H1 (cell line): ENCODE measurements around the gene CD52. TPM values are rescaled to one million over a fixed set of nuclear protein-coding genes. Genes with fewer than 3 reads are reported as not detected.

Source experiments
- CTCF ChIA-PET: fragments of 300-600 bp; sonication (Branson Sonifier 250); formaldehyde crosslinking; loops from one replicate; lab custom pipeline; 2021; ENCODE audit not compliant: partially characterized antibody; lab: Charles Lee
- POLR2A ChIA-PET: fragments of 300-600 bp; sonication (Branson Sonifier 250); formaldehyde crosslinking; loops from one replicate; lab custom pipeline; 2021; ENCODE audit warnings: inconsistent platforms; ENCODE audit not compliant: partially characterized antibody; lab: Charles Lee
- DNase-seq, 2 experiments: peaks; one replicate each; pipeline versions ENCODE4 v3.0.0 to v3.0.0-alpha.2; 2010 to 2022; ENCODE audit warnings: low spot score in 2 of 2, low read depth in 1 of 2, mixed read lengths in 1 of 2
- FAIRE-seq: peaks from 2 replicates; lab custom pipeline; 2011; peaks lifted over from hg19 to GRCh38; lab: Jason Lieb, UNC
- H2AFZ ChIP-seq: 2 replicates; pipeline ENCODE4 v1.8.1; 2012; ENCODE audit warnings: low read length, inconsistent platforms
- H2AK5ac ChIP-seq: 2 replicates; pipeline ENCODE4 v1.6.1; 2013; ENCODE audit warnings: low read depth, low read length
- H2BK120ac ChIP-seq: replicated peaks from 2 replicates; pipeline ENCODE3; 2013; ENCODE audit warnings: low read depth, low read length, inconsistent platforms
- H2BK12ac ChIP-seq: 2 replicates; pipeline ENCODE4 v1.6.1; 2013; ENCODE audit warnings: low read depth, low read length
- H2BK15ac ChIP-seq: 2 replicates; pipeline ENCODE4 v1.6.1; 2013; ENCODE audit warnings: low read length
- H2BK20ac ChIP-seq: 2 replicates; pipeline ENCODE4 v1.6.1; 2013; ENCODE audit warnings: low read length
- H2BK5ac ChIP-seq: 2 replicates; pipeline ENCODE4 v1.6.1; 2013; ENCODE audit warnings: low read depth, low read length
- H3K14ac ChIP-seq: 2 replicates; pipeline ENCODE4 v1.6.1; 2013; ENCODE audit warnings: inconsistent platforms; ENCODE audit not compliant: insufficient read length
- H3K18ac ChIP-seq: 2 replicates; pipeline ENCODE4 v1.6.1; 2013; ENCODE audit warnings: low read length; ENCODE audit errors: extremely low read depth
- H3K23ac ChIP-seq: 2 replicates; pipeline ENCODE4 v1.6.1; 2013; ENCODE audit warnings: inconsistent platforms; ENCODE audit not compliant: insufficient read length
- H3K23me2 ChIP-seq: 2 replicates; pipeline ENCODE4 v1.6.1; 2013; ENCODE audit warnings: low read depth, low read length
- H3K27ac ChIP-seq: 2 replicates; pipeline ENCODE4 v1.6.1; 2011; ENCODE audit warnings: low read depth, low read length, inconsistent platforms
- H3K27me3 ChIP-seq, 4 experiments: replicated peaks in 1 of 4; 1 replicate in 1 of 4; 2 replicates in 3 of 4; pipeline versions ENCODE4 v1.6.1 to v1.8.1; 2011 to 2013; ENCODE audit warnings: low read length in 3 of 4, mild to moderate bottlenecking in 3 of 4, inconsistent platforms in 2 of 4, mixed read lengths in 2 of 4, moderate library complexity in 1 of 4; ENCODE audit not compliant: control insufficient read depth in 3 of 4, insufficient read depth in 3 of 4; ENCODE audit errors: extremely low read depth in 1 of 4
- H3K36me3 ChIP-seq, 4 experiments: 2 replicates each; pipeline versions ENCODE4 v1.6.1 to v1.8.1; 2011 to 2013; ENCODE audit warnings: mild to moderate bottlenecking in 4 of 4, low read length in 3 of 4, moderate library complexity in 2 of 4, control low read depth in 1 of 4, inconsistent platforms in 1 of 4; ENCODE audit not compliant: insufficient read depth in 4 of 4, control insufficient read depth in 2 of 4
- H3K4ac ChIP-seq: replicated peaks from 2 replicates; pipeline ENCODE3; 2013; ENCODE audit warnings: low read length, low read depth, mixed read lengths, inconsistent platforms; ENCODE audit not compliant: insufficient read length
- H3K4me1 ChIP-seq, 4 experiments: replicated peaks in 1 of 4; 1 replicate in 1 of 4; 2 replicates in 3 of 4; pipeline versions ENCODE4 v1.6.1 to v1.8.1; 2011 to 2013; ENCODE audit warnings: low read length in 3 of 4, inconsistent platforms in 2 of 4, mixed read lengths in 1 of 4; ENCODE audit not compliant: insufficient read depth in 4 of 4, control insufficient read depth in 3 of 4
- H3K4me2 ChIP-seq, 2 experiments: 2 replicates each; pipeline versions ENCODE4 v1.6.1 to v1.8.1; 2011 to 2013; ENCODE audit warnings: low read depth in 2 of 2, low read length in 2 of 2, control low read depth in 1 of 2, inconsistent platforms in 1 of 2, mild to moderate bottlenecking in 1 of 2; ENCODE audit not compliant: insufficient read depth in 1 of 2
- H3K4me3 ChIP-seq, 4 experiments: fragments of 200-600, 300-600 bp in 1 of 4; sonication (generic), shearing (Covaris generic), sonication (Bioruptor Twin) in 1 of 4; 2 replicates each; pipeline versions ENCODE4 v1.5.1 to v1.8.1; 2011 to 2016; ENCODE audit warnings: low read length in 4 of 4, low read depth in 3 of 4, control low read depth in 2 of 4, inconsistent platforms in 2 of 4, mild to moderate bottlenecking in 2 of 4, mixed read lengths in 1 of 4, moderate library complexity in 1 of 4; ENCODE audit not compliant: insufficient read depth in 2 of 4; ENCODE audit errors: extremely low read depth in 1 of 4
- H3K56ac ChIP-seq: replicated peaks from 2 replicates; pipeline ENCODE3; 2013; ENCODE audit warnings: low read depth, mild to moderate bottlenecking, mixed read lengths, low read length, inconsistent platforms; ENCODE audit not compliant: insufficient read length
- H3K79me1 ChIP-seq: 2 replicates; pipeline ENCODE4 v1.6.1; 2013; ENCODE audit warnings: low read depth, low read length, control low read depth
- H3K79me2 ChIP-seq, 2 experiments: 2 replicates each; pipeline versions ENCODE4 v1.6.1 to v1.8.1; 2012 to 2013; ENCODE audit warnings: low read length in 2 of 2, mild to moderate bottlenecking in 2 of 2, inconsistent platforms in 1 of 2; ENCODE audit not compliant: insufficient read depth in 2 of 2, control insufficient read depth in 1 of 2
- H3K9ac ChIP-seq, 4 experiments: replicated peaks in 1 of 4; 1 replicate in 1 of 4; 2 replicates in 3 of 4; pipeline versions ENCODE4 v1.6.1 to v1.8.1; 2011 to 2013; ENCODE audit warnings: low read depth in 3 of 4, low read length in 3 of 4, control low read depth in 2 of 4, mild to moderate bottlenecking in 2 of 4, moderate library complexity in 2 of 4, inconsistent platforms in 1 of 4; ENCODE audit errors: extremely low read depth in 1 of 4
- H3K9me3 ChIP-seq, 2 experiments: 2 replicates each; pipeline versions ENCODE4 v1.6.1 to v1.8.1; 2012 to 2013; ENCODE audit warnings: mild to moderate bottlenecking in 2 of 2, moderate library complexity in 2 of 2, control low read depth in 1 of 2, inconsistent platforms in 1 of 2, low read depth in 1 of 2, low read length in 1 of 2, mixed read lengths in 1 of 2; ENCODE audit not compliant: insufficient read depth in 2 of 2
- H4K20me1 ChIP-seq, 2 experiments: replicated peaks in 1 of 2; 2 replicates each; pipeline versions ENCODE3 to v1.8.1; 2011 to 2013; ENCODE audit warnings: inconsistent platforms in 2 of 2, low read length in 2 of 2, mild to moderate bottlenecking in 1 of 2; ENCODE audit not compliant: insufficient read depth in 2 of 2, control insufficient read depth in 1 of 2
- H4K5ac ChIP-seq: 2 replicates; pipeline ENCODE4 v1.6.1; 2013; ENCODE audit warnings: low read length, low read depth, mixed read lengths, inconsistent platforms; ENCODE audit not compliant: insufficient read length
- H4K8ac ChIP-seq: 2 replicates; pipeline ENCODE4 v1.8.0; 2013; ENCODE audit warnings: mild to moderate bottlenecking, moderate library complexity, low read length, inconsistent platforms; ENCODE audit not compliant: insufficient read depth; ENCODE audit errors: extremely low read depth
- H4K91ac ChIP-seq: replicated peaks from 2 replicates; pipeline ENCODE3; 2013; ENCODE audit warnings: low read length, mixed read lengths, inconsistent platforms; ENCODE audit not compliant: insufficient read length
- WGBS, 2 experiments: shearing (Covaris generic) in 1 of 2; methylation state at CpG; one replicate each; pipeline versions ENCODE4 v1.1.6 to v1.1.7; 2013 to 2015; ENCODE audit warnings: low lambda C conversion rate in 2 of 2, mixed read lengths in 2 of 2, inconsistent platforms in 1 of 2, low coverage in 1 of 2, missing lambda C conversion rate in 1 of 2; ENCODE audit not compliant: insufficient replicate concordance in 2 of 2, insufficient coverage in 1 of 2, insufficient read length in 1 of 2; ENCODE audit errors: extremely low coverage in 1 of 2, missing lambda C conversion rate in 1 of 2; 5-methylcytosine and 5-hydroxymethylcytosine counted together
- polyA plus RNA-seq, 7 experiments: library from polyadenylated mRNA; depleted of rRNA in 3 of 7; stranded (reverse) in 5 of 7; unstranded in 2 of 7; fragments of >200 nt in 5 of 7; fragments of 200-250 nt in 2 of 7; gene quantifications; 1 replicate in 5 of 7; 2 replicates in 1 of 7; 4 replicates in 1 of 7; pipeline versions ENCODE4 v1.2.1 to v1.2.3, GENCODE V29; 2011 to 2013; ENCODE audit warnings: missing spikeins in 2 of 7, mixed read lengths in 2 of 7
- total RNA-seq: library from RNA; stranded (reverse); fragmentation: NEBNext Ultra II Directional; extraction: Animal tissue kit (Norgen Biotek cat#: 25700); gene quantifications from 2 replicates; pipeline ENCODE4 v1.2.1, GENCODE V29; 2021

CD52 gene
- total and polyA plus RNA-seq, 2 of the 8 experiments (the other 6 are each of a cell fraction or from before 2014, with no cell fraction given), result 2.4 to 3.1 TPM

DNA sequence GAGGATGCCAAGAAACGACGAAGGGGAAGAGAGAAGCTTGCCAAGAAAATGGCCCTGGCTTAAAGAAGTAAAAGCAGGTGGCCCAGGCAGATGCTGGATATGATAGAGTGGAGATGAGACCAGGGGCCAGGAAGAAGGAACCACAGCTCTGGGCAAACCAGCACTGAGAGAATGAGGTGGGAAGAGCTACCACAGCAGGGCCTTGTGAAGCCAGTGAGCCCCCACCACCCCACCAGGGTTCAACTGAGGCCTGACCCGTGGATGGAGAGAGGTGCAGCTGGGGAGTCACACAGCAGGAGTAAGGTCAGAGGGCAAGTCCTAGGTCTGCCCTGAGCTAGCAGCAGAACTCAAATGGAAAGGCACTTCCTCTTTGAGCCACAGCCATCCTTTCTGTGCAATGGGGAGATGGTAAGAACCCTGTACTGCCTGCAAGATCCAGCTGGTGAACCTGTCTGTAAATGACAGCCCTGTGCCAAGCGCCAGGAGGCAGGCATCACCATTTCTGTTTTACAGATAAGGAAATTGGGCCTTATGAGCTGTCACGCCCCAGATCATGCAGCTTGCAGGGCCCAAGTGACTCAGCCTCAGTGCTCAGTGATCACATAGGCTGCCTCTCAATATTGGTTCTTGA lies 29.3 kb upstream of the CD52 start:
- Histone ChIP-seq H2BK15ac (peak overlapping the region; percentile 88; the same call in 1 of the 2 replicates), H3K27me3 (no peaks in the 10 kb centered on the region), H3K4me3 (no peak overlapping the region), H3K56ac (no peak overlapping the region), H3K36me3 (no peaks in the 10 kb centered on the region), H2BK5ac (peak overlapping the region; percentile 35; the same call in 1 of the 2 replicates), H4K91ac (no peak overlapping the region), H3K9me3 (no peaks in the 10 kb centered on the region), H2BK20ac (no peak overlapping the region), H2BK12ac (0 out of 2 replicates have a peak overlapping the region, but pooled peaks have one; percentile 27), H3K23me2 (no peaks in the 10 kb centered on the region; the same call in 1 of the 2 replicates), H3K4me1 (peaks cover 0 to 29% (median 18%) of the 10 kb centered on the region in 4 experiments; a peak in 6 of 7 replicates), H3K79me2 (no peaks in the 10 kb centered on the region), H2AK5ac (no peak overlapping the region), H3K4ac (no peak overlapping the region), H3K79me1 (no peaks in the 10 kb centered on the region), H4K8ac (peak overlapping the region; percentile 60), H3K23ac (no peak overlapping the region), H3K9ac (no peak overlapping the region), H3K18ac (no peak overlapping the region), H4K5ac (no peak overlapping the region), H2AFZ (no peak overlapping the region), H2BK120ac (no peak overlapping the region), H3K14ac (no peak overlapping the region), H3K27ac (no peak overlapping the region), H4K20me1 (peaks cover 0 to 2% of the 10 kb centered on the region in 2 experiments), H3K4me2 (no peak overlapping the region)
- 88% methylated on average over 5 of the region's 5 CpGs; no CpG with 5 or more reads in 1 of the 2 experiments for WGBS, 2 experiments
- POLR2A ChIA-PET, result interaction anchor here (0.6 to 2.4 kb wide), 13 partner anchors 9 to 209 kb away, joined by 3 to 14 read pairs (median 4); partner anchors contain the start of genes CD52 and SH3BGRL3
- CTCF ChIA-PET, result interaction anchor here (0.6 to 57.0 kb wide), 13 partner anchors 5 to 137 kb away, joined by 3 to 1530 read pairs (median 6); partner anchors contain the start of genes CD52, SH3BGRL3, UBXN11 and ZNF593
- DNase-seq (no peak), FAIRE-seq (no peak)
